HUDEP-2 (cell line): ENCODE data around the gene RAD51C.
"Not testable (repeated sequence)": the region's sequence is repeated elsewhere in the genome, so short reads cannot be mapped to it uniquely, and the experiment has no call there.

Experiments
- DNase-seq, 76 experiments: peaks; one replicate each; lab custom pipeline; 2025; ENCODE audit not compliant: unreplicated experiment in 76 of 76; lab: John Stamatoyannopoulos, UW

The RAD51C gene

GRCh38 chr17:58692239-58693055, at the start of gene RAD51C:
Gene RAD51C, plus strand, starts transcription at chr17:58692602. Its CDS starts 42 bp downstream, at chr17:58692644.
- peak in 75 of 76 experiments; percentile 5 to 90 (median 77) for DNase-seq

- DNase-seq, result no peak
Measured at GRCh38 chr17:58643147-58643546, 49.3 kb upstream of the RAD51C start.

GRCh38 chr17:58648236-58648635, 44.2 kb upstream of the RAD51C start:
- DNase-seq, result no peak

DNA sequence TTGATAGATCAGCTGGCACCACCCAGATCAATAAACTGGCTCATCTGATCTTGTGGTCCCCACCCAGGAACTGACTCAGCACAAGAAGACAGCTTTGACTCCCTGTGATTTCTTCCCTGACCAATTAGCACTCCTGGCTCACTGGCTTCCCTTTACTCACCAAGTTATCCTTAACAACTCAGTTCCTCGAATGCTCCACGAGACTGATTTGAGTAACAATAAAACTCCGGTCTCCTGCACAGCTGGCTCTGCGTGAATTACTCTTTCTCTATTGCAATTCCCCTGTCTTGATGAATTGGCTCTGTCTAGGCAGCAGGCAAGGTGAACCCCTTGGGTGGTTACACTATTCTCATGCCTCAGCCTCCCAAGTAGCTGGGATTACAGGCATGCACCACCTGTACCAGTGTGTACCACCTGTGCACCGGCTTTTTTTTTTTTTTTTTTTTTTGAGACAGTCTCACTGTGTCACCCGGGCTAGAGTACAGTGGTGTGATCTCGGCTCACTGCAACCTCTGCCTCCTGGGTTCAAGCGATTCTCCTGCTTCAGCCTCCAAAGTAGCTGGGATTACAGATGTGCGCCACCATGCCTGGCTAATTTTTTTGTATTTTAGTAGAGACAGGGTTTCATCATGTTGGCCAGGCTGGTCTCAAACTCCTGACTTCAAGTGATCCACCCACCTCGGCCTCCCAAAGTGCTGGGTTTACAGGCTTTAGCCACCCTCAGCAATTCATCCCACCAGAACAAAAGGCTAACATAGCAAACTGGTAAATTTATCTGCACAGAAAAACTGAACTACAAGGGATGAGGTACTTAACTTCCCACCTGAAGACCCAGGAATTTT, 34.2 kb upstream of the RAD51C start:
- DNase-seq, result not testable (repeated sequence)

GRCh38 chr17:58658804-58659713, 33.3 kb upstream of the RAD51C start:
- DNase-seq, result peak in 75 of 76 experiments; percentile 13 to 97 (median 78)

DNA sequence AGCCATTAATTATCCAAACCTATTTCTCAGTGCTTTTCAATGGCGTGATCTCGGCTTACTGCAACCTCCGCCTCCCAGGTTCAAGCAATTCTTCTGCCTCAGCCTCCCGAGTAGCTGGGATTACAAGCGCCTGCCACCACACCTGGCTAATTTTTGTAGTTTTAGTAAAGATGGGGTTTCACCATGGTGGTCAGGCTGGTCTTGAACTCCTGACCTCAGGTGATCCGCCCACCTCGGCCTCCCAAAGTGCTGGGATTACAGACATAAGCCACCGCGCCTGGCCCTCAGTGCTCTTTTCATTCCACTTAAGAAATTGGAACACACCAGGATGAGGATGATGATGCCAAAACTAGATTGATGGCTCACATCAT, 32.7 kb upstream of the RAD51C start:
- not testable (repeated sequence) for DNase-seq

DNA sequence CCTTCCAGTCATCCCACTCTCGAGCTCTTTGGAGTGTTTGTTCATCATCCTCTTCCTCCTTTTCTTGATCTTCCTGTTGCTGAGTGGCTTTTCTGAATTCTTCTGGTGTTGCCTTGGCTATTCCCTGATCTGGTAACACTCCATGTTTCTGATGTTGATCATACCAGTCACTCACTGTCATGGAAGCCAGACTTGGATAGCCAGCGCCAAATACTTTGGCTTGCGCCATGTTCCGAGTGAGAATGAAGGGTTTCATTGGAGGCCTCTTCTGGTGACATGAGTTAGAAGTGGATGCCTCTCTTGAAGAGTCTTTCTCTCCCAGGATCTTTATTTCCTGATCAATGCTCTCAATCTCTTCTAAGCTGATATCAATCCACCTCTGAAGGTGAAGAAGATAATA, 31.8 kb upstream of the RAD51C start:
- no peak for DNase-seq

DNA sequence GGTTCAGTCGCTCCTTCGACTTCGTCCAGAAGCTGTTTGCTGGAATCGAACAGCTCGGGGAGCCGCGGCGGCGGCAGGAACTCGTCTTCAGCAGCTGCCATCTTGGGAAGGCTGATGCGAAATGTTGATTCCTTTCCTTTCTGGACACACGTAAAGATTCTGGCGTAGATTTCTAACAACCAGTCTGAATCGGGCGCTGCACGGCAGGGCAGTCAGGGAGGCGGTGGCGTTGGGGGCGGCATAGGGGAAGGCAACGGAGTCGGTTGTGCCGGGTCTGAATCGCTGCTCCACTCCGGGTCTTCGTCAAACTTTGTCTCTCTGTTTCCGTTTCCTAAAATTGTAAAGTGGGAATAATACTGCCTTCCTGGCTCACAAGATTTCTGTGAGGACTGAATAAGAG, 30.9 kb upstream of the RAD51C start:
- no peak for DNase-seq

DNA sequence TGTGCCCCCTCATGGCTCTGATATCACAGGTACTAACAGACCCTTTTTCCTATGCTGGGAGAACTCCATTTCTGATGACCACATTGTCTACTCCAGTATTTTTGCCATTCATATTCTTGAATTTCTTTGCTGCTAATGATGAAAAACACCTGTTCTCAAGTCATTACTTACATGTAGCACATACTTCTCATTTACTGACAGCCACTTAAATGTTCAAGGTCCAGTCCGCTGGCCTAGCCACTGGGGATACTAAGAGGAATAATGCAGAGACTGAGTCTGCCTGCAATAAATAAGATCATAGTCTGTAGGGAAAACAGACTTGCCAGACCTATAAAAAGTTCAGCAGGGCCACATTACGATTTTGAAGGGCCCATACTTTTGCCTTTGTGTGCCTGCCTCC, 28.1 kb upstream of the RAD51C start:
- DNase-seq, result no peak

- DNase-seq, result no peak
Measured at GRCh38 chr17:58665946-58666857, 26.2 kb upstream of the RAD51C start.

GRCh38 chr17:58666858-58667267, 25.5 kb upstream of the RAD51C start:
- no peak for DNase-seq

- DNase-seq, result no peak
Measured at GRCh38 chr17:58667934-58668597, 24.3 kb upstream of the RAD51C start.

- no peak for DNase-seq
Measured at GRCh38 chr17:58668598-58668935, 23.8 kb upstream of the RAD51C start.

- DNase-seq, result no peak
Measured at GRCh38 chr17:58669853-58670252, 22.5 kb upstream of the RAD51C start.

DNA sequence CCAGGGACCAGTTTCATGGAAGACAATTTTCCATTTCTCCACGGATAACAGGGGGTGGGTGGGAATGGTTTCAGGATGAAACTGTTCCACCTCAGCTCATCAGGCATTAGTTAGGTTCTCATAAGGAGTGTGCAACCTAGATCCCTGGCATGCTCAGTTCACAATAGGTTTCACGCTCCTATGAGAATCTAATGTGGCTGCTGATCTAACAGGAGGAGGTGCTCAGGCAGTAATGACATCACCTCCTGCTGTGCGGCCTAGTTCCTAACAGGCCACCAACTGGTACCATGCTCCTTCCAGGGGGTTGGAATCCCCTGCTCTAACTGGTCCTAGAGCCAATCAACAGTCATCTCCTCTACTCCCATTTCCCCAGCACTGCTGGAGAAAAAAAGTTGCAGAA, 20.4 kb upstream of the RAD51C start:
- no peak for DNase-seq

GRCh38 chr17:58677194-58677880, 15.1 kb upstream of the RAD51C start:
- DNase-seq, result no peak

- not testable (repeated sequence) for DNase-seq
Measured at GRCh38 chr17:58678287-58678686, 14.1 kb upstream of the RAD51C start.

GRCh38 chr17:58679263-58680037, 13.0 kb upstream of the RAD51C start:
- DNase-seq, result peak in 32 of 76 experiments; percentile 3 to 83 (median 48)
